HL-60/S4 treated with retinoic acid at 250 ng/mL for 4 days and 3 days (cell line): ENCODE results near the gene GBF1.

Experiments
- in situ Hi-C: fragments of 300-500 bp; cut with MboI; formaldehyde crosslinking; loops from 2 replicates; pipeline ENCODE4 v1.7.0; 2022; ENCODE audit warnings: low sequenced_read_pairs

The GBF1 gene

DNA sequence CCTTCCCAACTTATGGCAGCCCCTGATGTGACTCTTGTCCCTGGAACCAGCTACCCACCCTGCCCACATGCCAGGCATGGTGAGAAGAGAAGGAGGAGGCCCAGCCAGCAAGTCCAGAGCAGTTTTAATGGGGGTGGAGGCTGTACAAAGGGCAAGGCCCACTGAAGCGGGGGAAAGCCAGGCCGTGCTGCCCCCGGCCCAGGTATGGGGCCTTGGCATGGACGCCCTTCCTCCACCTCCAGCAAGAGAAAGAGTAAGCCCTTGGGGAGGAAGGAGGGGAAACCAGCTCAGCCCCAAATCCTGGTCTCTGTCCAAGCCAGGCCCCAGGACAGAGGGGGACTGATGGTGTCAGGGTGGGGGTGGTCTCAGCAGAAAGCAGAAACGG, 157.2 kb downstream of the GBF1 start:
- in situ Hi-C loops, result no loop called here

DNA sequence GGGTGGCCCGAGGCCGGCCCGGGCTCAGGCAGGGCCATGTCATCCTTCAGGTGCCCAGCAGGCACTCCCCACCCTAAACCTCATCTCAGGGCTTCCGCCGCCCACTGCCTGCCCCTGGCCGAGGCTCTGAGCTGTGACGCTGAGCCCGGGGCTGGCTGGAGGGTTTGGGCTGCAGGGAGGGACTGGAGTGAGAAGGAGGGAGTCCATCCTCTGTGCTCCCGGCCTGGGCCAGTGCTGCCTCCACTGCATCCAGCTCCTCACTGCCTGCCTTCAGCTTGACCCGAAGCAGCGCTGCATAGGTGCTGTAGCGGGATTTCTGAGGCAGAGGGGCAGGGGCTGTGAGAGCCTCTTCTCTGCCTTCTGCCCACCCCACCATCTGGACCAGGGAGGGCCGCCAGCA, 157.8 kb downstream of the GBF1 start:
- in situ Hi-C loops, result no loop called here

DNA sequence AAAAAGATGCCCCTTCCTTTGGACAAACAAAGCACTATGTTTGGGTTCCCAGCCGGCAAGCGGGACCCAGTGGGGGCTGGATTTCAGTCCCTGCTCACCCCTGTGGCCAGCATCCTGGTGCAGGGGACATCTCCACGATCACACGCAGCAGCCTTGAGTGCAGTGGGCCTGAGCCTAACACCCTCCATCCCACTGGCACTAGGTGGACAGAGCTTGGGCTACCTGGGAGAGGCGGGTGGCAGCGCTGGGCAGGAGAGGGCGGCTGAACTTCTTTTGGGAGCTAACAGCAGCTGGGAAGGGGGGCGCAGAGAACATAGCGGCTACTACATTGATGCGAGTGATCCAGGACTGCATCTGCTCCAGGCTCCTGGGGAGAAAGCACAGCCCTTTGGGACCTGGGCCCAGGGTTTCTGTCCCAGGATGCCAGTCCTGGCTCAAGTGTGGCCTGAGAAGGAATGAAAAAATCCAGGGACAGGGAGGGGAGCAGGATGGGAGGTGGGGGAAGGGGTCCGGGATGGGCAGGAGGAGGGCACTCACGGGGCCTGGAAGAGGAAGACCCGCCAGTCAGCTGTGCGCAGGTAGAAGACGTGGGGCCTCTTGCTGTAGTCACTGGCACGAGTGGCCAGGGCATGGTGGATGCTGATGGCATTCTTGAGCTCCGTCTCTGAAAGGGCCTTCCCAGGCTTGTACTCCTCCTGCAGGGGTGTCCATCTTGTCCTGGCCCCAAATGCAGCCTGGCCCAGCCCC, 159.2 kb downstream of the GBF1 start:
- in situ Hi-C loops, result no loop called here

DNA sequence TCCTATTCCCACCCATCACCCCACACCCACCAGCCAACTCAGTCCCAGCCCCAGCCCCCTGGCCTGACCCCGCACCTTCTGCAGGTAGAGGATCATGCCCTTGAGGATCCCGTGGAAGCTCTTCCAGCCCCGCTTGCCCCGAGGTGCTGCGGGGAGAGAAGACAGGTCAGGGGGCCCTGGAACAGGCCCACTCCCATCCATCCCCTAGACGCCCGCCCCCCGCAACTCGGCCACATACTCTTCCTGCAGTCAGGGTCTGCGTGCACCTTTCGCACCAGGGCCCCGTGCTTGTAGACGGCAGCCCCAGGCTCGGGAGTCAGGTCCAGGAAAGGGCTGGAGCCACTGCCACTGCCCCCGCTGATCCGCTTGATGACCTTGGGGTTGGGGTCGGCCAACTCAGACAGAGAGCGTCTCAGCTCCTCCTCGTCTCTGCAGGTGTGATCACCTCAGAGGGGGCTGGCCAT, 159.8 kb downstream of the GBF1 start:
- in situ Hi-C loops, result no loop called here

DNA sequence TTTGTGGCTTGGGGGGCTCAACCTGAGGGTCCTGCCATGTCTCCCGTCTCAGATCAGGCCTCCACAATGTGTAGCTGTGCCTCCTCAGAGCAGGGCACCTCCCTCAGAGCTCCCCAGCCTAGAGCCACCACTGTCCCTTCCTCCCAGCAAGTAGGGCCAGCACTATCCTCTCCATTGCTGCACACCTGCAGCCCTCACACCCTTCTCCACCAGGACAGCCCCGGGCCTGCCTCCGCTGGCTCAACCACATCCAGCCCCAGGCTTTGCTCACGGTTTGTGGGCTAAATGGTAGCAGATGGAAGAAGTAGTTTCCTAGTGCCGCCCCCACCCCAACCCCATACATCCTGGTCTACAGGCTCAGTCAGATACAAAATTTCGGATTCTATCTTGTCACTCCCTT, 160.3 kb downstream of the GBF1 start:
- in situ Hi-C loops, result no loop called here

DNA sequence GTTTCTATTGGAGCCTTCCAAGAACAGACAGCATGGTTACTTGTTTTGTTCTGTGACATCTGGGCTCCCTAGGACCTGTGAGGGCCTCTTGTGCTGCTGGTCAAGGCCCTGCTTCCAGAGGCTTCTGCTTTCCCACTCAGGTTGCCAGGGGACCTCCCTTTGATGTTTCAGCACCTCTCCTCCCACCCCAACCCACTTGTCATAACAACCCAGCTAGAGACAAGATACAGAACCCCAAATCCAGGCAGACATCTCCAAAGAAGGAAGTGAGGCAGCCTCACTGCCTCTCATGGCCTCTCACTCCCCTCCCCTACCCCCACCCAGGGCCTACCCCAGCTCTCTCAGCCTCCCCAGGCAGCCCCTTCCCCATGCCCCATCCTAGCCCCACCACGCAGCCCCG, 161.5 kb downstream of the GBF1 start:
- in situ Hi-C loops, result no loop called here

DNA sequence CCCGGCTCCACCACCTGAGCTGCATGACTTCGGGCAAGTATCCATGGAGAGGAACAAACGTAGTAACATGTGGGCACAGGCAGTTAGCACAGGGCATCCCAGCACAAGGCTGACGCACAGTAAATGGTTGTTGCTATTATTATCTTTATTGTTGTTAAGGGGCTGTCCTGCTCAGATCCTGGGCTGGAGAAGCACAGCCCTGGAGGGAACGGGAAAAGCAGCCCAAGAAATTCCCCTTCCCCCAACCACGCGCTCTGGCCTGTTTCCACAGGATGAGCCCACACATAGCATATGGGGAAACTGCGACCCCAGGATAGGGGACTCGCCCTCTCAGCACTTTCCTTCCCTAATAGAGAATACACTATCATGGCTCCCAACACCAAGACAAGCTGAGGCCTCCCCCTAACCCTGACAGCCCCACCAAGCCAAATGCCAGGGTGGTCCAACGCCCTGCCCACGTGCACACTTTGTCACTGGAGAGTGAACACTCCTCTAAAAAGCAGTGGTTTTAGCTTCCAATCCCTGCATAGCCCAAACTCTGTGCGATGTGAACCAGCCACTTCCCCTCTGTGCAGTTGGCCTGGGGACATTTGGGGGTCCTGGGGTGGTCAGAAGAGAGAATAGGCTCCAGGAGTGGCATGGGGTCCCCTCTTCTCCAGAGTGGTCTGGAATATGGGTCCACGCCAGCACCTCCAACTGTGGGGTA, 162.2 kb downstream of the GBF1 start:
- in situ Hi-C loops, result no loop called here

DNA sequence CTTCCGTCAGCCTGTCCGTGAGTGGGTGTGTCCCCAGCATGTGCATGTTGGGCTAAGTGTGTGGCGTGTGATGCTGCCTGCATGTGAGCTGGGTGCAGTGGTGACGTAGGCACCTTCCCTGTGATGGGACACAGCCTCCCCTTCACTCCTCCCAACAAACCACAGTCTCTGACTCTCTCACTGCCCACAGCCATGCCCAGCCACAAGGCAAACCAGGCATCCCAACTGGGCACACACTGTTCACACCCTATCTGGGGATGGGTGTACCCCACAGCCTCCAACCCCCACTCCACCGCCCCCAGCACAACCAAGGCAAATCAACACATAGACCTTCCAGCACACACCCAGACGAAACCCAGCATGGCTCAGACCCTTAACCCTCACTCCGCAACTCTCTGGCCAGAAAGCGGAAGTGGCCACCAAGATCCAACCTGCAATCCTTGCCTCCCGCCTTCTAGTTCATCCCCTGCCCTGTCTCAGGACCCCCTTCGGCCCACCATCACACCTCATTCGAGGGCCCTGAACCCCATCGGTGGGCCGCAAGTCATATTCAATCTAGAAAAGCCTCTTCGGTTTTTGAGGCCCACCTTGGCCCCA, 162.9 kb downstream of the GBF1 start:
- in situ Hi-C loops, result no loop called here

DNA sequence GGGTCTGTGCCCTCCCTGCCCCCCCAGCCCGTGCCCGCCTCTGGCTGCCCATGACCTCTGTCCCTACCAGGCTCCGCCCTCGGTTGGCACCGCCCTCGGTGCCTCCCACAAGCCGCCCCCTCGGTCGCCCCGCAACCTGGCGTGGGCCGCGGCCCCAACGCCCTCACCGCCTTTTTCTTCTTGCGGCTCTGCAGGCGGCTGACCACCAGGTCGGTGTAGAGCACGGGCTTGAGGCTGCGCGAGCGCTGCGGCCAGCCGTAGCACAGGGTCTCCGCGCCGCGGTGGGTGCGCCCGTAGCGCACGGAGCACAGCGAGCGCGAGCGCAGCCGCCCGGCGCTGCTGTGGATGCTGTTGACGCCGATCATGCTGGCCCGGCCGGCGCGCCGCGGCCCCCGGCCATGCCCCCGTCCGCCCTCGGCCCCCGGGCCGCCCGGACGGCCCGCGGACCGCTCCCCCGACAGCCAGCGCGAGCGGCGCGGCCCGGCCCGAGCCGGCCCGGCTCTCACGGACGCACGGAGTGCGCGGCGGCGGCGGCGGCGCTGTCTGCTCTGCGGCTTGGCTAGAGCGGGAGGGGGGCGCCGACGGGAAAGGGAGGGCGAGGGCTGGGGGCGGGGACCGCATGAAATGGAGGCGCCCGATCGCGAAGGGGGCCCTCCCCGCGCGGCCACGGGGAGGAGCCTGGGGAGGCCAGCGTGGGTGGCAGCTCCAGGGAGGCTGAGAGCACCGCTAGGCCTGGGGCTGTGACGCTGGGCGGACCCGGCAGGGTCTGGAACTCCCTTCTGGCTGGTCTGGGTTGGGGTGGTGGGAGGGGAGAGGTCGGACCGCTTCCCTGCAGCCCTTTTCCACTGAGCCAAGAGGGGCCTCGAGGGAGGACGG, 163.6 kb downstream of the GBF1 start:
- in situ Hi-C loops, result no loop called here

DNA sequence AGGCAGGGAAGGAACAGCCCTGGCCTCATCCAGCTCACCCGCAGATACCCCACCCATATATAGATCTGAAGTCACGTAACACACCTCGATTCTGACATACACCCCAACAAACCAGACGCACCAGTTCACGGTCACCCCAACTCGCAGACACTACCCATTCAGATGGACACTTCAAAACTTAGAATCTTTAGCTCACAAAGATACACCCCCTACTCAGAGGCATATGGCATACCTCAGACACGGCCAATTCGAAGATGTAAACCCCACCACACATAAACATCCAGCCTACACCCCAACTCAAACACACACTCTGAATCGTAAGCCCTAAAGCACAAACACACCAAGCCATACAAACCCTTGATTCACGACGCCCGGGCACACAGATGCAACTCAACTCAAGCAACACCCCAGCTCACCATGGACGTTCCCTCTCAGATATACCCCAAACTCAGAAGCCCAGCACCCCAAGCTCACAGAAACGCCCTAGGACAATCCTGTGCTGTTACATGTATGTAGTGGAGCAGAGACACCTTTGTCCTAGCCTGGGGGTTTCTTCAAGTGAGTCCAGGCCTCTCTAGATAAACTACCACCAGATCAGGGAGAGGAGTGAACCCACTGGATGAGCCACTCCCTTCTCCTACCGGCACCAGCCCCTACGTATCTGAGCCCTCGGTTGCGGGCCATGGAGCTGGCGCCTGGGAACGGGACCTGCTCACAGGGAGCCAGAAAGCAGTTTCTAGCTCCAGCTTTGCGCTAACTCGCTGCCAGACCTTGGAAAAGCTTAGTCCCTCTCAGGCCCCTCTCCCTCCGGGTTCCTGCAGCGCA, 164.5 kb downstream of the GBF1 start:
- in situ Hi-C loops, result no loop called here

DNA sequence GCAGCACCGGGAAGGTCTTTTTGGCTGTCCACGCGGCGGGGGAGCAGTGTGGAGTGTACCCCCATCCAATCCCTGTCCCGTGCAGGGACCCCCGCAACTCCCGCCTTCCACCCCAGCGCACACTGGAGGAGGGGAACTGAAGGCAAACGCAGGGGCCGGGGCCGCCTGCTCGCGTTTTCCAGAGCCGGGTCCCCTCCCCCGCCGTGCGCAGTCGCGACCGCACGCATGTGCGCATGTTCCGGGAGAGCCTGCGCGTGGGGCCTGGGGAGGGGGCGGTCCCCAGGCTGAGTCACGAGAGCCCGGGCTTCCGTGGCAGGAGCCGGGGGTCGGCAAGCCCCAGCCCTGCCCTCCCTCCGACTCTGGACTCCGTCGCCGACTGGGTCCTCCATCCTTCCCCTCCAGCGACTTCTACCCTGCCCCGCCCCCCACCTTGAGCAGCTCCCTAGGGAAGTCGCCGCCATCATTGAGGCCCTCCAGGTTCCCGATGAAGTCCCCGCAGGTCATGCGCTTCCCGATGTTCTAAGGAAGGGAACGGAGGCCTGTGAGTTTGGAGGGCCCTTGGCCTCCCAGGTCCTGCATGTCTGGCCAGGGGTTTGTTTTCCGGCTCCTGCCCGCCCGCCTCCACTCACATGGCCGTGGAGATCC, 165.2 kb downstream of the GBF1 start:
- in situ Hi-C loops, result no loop called here

DNA sequence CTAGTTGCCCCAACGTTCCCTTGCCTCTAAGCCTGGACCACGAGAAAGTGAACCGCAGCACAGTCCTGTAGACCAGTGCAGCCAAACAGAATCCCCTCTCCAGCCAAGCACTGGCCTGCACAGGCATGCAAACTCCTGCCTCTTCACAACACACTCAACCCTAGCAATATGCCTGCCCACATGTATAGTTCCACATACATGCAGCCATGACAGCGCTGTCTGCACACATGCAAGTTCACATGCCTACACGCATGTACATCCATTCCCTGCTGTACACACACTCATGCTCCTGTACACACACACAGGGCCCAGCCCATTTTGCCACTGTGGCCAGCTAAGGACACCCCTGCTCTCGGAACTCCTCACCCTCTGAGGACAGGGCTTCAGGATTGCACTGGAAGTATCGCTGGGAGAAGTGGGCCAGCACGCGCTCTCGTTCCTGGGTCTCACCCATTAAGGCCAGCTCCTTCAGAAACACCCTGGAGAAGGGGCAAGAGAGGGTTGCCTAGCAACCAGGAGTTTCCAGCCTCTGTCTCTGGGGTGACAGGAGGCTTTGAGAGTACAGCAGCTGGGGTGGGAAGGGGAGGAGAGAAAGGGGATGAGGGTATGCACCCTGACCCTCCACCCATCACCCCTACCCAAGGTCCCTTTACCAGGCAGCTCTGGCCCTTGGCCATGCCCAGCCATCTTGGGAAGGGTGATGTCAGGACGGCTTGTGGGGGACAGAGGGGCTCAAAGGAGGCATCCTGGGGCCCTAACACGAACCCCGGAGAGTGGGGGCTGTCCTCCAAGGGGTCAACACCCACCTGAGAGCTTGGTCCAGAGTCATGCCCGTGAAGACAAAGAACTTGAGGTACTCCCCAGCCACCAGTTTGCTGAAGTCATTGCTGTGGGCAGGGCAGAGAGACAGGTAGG, 166.3 kb downstream of the GBF1 start:
- in situ Hi-C loops, result no loop called here

DNA sequence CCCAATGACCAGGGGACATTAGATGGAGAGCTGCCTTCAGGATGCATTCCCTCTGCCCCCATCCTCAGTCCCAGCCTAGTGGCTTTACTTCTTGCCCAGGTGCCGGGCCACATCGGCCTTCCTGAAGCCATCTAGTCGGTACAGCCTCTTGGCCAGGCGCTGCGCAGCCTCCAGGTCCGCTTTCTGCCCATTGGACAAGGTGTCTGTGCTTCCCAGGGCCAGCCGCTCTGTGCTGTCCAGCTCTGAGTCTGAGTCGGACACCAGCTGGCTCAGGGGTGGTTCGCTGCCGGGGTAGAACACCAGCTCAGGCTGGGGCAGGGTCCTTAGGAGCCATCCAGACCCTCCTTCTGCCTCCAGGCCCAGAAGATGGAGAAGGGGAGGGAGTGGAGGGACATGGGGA, 167.0 kb downstream of the GBF1 start:
- in situ Hi-C loops, result no loop called here

DNA sequence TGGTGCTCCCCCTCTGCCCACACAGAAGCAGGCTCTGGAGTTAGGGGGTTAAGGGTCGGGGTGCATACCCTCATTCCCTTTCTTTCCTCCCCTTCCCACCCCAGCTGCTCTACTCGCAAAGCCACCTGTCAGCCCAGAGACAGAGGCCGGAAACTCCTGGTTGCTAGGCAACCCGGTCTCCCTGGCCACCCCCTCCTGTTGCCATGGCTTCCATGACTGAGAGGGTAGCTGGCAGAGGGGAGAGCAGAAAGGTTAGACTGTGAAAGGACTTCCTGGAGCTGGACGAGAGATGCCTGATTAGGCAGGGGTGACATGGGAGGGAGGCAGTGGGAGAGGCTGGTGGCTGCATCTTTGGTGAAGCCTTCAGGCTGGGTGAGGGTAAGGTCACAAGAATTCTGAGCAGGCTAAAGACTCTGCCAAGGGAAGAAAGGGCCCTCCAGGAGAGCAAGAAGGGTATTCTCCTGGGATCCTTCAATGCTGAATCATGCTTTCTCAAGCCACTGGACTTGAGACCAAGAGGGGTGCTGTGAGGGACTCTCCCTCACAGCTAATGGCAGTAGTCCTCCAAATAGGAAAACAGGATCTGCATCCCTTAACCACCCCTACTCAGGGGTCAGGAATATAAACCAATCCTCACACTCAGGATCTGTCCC, 167.8 kb downstream of the GBF1 start:
- in situ Hi-C loops, result no loop called here

DNA sequence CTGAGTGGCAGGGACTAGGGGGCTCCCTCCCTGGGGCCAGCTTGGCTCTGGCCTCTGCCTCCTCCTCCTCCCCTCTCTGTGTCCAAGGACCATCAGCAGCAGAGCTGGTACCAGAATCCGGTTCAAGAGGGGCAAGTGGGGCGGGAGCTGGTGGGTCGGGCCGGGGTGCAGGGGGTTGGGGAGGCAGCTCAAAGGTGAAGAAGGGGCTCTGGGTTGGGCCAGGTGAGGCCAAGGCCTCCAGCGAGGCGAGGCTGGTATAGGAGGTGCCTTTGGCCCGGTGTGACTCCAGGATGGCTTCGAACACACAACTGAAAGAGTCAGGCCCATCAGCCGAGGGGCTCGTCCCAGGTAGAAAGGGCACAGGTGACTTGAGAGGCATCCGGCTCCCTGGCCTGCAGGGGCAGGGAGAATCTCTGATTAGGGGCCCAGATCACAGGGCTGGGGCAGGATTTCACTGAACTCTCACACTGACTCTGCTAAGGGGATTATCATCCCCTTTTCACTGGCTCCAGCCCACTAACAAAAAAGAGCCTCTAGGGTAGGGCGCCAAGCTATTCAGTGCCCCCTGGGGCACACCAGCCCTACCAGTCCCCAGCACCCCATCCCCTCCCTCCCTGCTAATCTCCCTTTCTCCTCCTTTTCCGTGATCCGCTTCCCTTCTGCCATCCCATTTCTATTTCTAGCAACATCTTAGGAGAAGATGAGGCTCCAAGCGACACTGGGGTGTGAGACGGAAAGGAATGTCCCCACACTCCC, 168.7 kb downstream of the GBF1 start:
- in situ Hi-C loops, result no loop called here

DNA sequence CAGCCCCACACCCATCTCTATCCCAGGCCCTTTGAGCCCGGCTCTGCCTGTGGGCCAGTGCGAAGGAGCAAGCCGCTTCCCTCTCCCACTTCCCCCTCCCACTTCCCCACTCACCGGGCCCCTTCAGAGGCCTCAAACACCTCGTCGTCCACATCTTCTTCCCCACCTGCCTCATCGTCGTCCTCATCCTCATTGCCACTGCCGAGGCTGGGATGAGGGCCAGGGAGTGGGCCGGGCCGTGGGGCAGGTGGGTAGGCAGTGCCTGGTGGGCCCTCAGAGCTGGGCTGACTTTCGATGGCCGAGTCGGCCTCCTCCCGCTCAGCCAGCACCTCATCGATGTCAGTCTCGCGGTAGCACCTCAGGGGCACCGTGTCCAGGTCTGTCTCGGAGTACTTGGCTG, 169.4 kb downstream of the GBF1 start:
- in situ Hi-C loops, result no loop called here

DNA sequence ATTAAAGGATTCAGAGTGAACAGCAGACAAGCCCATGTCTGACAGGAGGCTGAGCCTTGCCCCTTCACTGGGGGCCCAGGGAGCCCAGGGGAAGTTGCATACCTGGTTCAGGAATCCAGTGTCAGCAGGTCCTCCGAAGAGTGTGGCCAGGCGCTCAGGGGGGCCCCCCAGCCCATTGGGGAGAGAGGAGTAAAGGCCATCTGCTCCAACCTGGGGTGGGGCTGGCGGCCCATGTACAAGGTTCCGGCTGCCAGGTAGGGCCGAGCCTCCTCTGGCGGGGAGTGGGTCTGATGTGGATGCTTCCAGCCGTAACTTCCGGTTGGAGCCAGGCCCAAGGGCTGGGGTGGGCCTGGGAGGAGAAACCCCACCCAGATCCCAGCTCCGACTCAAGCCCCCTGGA, 171.0 kb downstream of the GBF1 start:
- in situ Hi-C loops, result no loop called here

DNA sequence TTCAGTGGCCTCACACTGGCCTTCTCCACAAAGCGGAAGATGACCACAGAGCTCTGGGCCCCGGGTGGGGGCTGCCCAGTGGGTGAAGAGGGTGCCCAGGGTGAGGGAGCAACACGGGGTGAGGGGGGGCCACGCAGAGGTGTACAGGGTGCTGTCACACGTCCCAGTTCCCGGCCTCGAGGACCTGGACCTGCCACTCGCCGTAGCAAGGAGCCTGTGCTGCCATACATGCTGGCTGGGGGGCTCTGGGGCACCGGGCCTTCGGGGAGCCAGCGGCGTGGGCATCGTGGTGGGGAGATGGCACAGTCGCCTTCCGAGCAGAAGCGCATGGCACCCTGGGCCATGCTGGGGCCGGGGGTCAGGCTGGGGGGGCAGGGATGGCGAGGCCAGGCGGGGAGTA, 171.4 kb downstream of the GBF1 start:
- in situ Hi-C loops, result no loop called here
